GM23338 (cell line): Measurements from ENCODE around the gene ULK4. TPM values are rescaled to one million over a fixed set of nuclear protein-coding genes. Genes with fewer than 3 reads are reported as not detected.

Source experiments
- ATAC-seq: fragments of 200-7000 bp; cut with Tn5 transposase; 3 replicates; pipeline ENCODE4 v1.9.1; 2020
- DNase-seq: peaks from one replicate; pipeline ENCODE4 v3.0.0-alpha.2; 2015; ENCODE audit warnings: low spot score
- H2AFZ ChIP-seq: fragments of 200-600 bp; sonication (generic); 2 replicates; pipeline ENCODE4 v1.8.0; 2016; ENCODE audit warnings: antibody characterized with exemption, mild to moderate bottlenecking, moderate library complexity
- H3F3A ChIP-seq: fragments of 200-600 bp; sonication (generic); replicated peaks from 2 replicates; pipeline ENCODE4 v1.8.0; 2017; ENCODE audit warnings: antibody characterized with exemption, mixed run types, low read depth
- H3K27ac ChIP-seq: fragments of 200-600 bp; sonication (generic); 2 replicates; pipeline ENCODE4 v1.6.1; 2016; ENCODE audit warnings: low read depth
- H3K27me3 ChIP-seq: fragments of 200-600 bp; sonication (generic); 2 replicates; pipeline ENCODE4 v1.8.0; 2016; ENCODE audit warnings: mild to moderate bottlenecking, mixed run types, moderate library complexity; ENCODE audit not compliant: insufficient read depth
- H3K36me3 ChIP-seq: fragments of 200-600 bp; sonication (generic); 2 replicates; pipeline ENCODE4 v1.8.0; 2016; ENCODE audit warnings: mild to moderate bottlenecking; ENCODE audit not compliant: insufficient read depth
- H3K4me1 ChIP-seq: fragments of 200-600 bp; sonication (generic); 2 replicates; pipeline ENCODE4 v1.8.0; 2016; ENCODE audit warnings: mild to moderate bottlenecking, moderate library complexity; ENCODE audit not compliant: insufficient read depth
- H3K4me2 ChIP-seq: fragments of 200-600 bp; sonication (generic); 2 replicates; pipeline ENCODE4 v1.7.1; 2017; ENCODE audit warnings: mixed run types
- H3K4me3 ChIP-seq: fragments of 200-600 bp; sonication (generic); 2 replicates; pipeline ENCODE4 v1.6.1; 2016; ENCODE audit warnings: mixed run types
- H3K79me2 ChIP-seq: fragments of 200-600 bp; sonication (generic); replicated peaks from 2 replicates; pipeline ENCODE4 v1.8.0; 2017; ENCODE audit warnings: mild to moderate bottlenecking; ENCODE audit not compliant: insufficient read depth
- H3K9me2 ChIP-seq: fragments of 200-600 bp; sonication (generic); 2 replicates; pipeline ENCODE4 v1.8.0; 2017; ENCODE audit not compliant: insufficient read depth
- H4K20me1 ChIP-seq: fragments of 200-600 bp; sonication (generic); replicated peaks from 2 replicates; pipeline ENCODE4 v1.8.0; 2017; ENCODE audit warnings: mild to moderate bottlenecking; ENCODE audit not compliant: insufficient read depth
- H3K27ac Mint-ChIP-seq: 2 replicates; pipeline ENCODE4 v1.8.0; 2020; ENCODE audit warnings: inconsistent platforms, mild to moderate bottlenecking, moderate library complexity, mixed read lengths
- H3K27me3 Mint-ChIP-seq: 3 replicates; pipeline ENCODE4 v1.8.0; 2022; ENCODE audit warnings: low read depth, mild to moderate bottlenecking, moderate library complexity, mixed read lengths, inconsistent platforms; ENCODE audit not compliant: insufficient read depth, poor library complexity
- H3K36me3 Mint-ChIP-seq: 3 replicates; pipeline ENCODE4 v1.8.0; 2021; ENCODE audit warnings: low read depth, mild to moderate bottlenecking, inconsistent platforms, moderate library complexity, mixed read lengths
- H3K4me1 Mint-ChIP-seq: 3 replicates; pipeline ENCODE4 v1.8.0; 2020; ENCODE audit warnings: mild to moderate bottlenecking, inconsistent platforms, mixed read lengths
- H3K4me3 Mint-ChIP-seq: 3 replicates; pipeline ENCODE4 v1.8.0; 2021; ENCODE audit warnings: moderate library complexity, mild to moderate bottlenecking, inconsistent platforms, mixed read lengths
- H3K9me3 Mint-ChIP-seq: 3 replicates; pipeline ENCODE4 v1.8.0; 2020; ENCODE audit warnings: moderate library complexity, mild to moderate bottlenecking, inconsistent platforms, mixed read lengths
- CREB1 ChIP-seq: fragments of 250-450 bp; sonication (Bioruptor Pico); IDR thresholded peaks from 2 replicates; pipeline ENCODE4 v1.5.0; 2020; ENCODE audit warnings: low read depth, mild to moderate bottlenecking, moderate library complexity
- EZH2 ChIP-seq: fragments of 200-600 bp; sonication (generic); IDR thresholded peaks from one replicate; pipeline ENCODE4 v1.8.0; 2017; ENCODE audit warnings: antibody characterized with exemption, mild to moderate bottlenecking, low read depth; ENCODE audit not compliant: unreplicated experiment
- JUNB ChIP-seq: IDR thresholded peaks from one replicate; pipeline ENCODE4 v1.6.1; 2016; ENCODE audit warnings: antibody characterized with exemption; ENCODE audit not compliant: unreplicated experiment
- NANOG ChIP-seq: IDR thresholded peaks from 2 replicates; pipeline ENCODE4 v1.6.1; 2016; ENCODE audit warnings: antibody characterized with exemption, borderline replicate concordance
- STAT1 ChIP-seq: IDR thresholded peaks from one replicate; pipeline ENCODE4 v1.6.1; 2016; ENCODE audit warnings: antibody characterized with exemption; ENCODE audit not compliant: unreplicated experiment
- ZNF114 ChIP-seq: fragments of 250-450 bp; sonication (Bioruptor Pico); IDR thresholded peaks from 2 replicates; pipeline ENCODE4 v1.5.0; 2020; ENCODE audit warnings: mild to moderate bottlenecking, moderate library complexity
- ZNF331 ChIP-seq: fragments of 250-450 bp; sonication (Bioruptor Pico); IDR thresholded peaks from 2 replicates; pipeline ENCODE4 v1.5.0; 2020; ENCODE audit warnings: low read depth, mild to moderate bottlenecking, moderate library complexity
- polyA plus RNA-seq: library from polyadenylated mRNA; unstranded; fragments of >200 nt; fragmentation: Nextera tagmentation; extraction: Ambion mirVana; gene quantifications from 2 replicates; pipeline ENCODE4 v1.2.1, GENCODE V29; 2016
- total RNA-seq: library from RNA; depleted of rRNA; stranded (reverse); fragments of >200 nt; shearing (Covaris generic); gene quantifications from 2 replicates; pipeline ENCODE4 v1.2.3, GENCODE V29; 2014
- TF ChIP-seq, protein P1 (sequence below), 2 experiments: fragments of 200-600 bp in 1 of 2; sonication (generic) in 1 of 2; conservative IDR thresholded peaks; 2 replicates each; pipeline versions ENCODE4 v1.5.1 to v1.6.1; 2016 to 2017; ENCODE audit warnings: antibody characterized with exemption in 2 of 2, low read depth in 2 of 2, mild to moderate bottlenecking in 2 of 2, moderate library complexity in 1 of 2
- TF ChIP-seq, protein P2 (sequence below): IDR thresholded peaks from 2 replicates; pipeline ENCODE4 v1.6.1; 2016; ENCODE audit warnings: antibody characterized with exemption
- TF ChIP-seq, protein P3 (sequence below): fragments of 250-450 bp; sonication (Bioruptor Pico); IDR thresholded peaks from 2 replicates; pipeline ENCODE4 v1.5.0; 2020; ENCODE audit warnings: mild to moderate bottlenecking, moderate library complexity
- TF ChIP-seq, protein P4 (sequence below): IDR thresholded peaks from one replicate; pipeline ENCODE4 v1.6.1; 2018; ENCODE audit warnings: antibody characterized with exemption; ENCODE audit not compliant: unreplicated experiment

ULK4 gene
- total and polyA plus RNA-seq, 2 experiments from 2014 or later, result 20.8 to 41.4 TPM

DNA sequence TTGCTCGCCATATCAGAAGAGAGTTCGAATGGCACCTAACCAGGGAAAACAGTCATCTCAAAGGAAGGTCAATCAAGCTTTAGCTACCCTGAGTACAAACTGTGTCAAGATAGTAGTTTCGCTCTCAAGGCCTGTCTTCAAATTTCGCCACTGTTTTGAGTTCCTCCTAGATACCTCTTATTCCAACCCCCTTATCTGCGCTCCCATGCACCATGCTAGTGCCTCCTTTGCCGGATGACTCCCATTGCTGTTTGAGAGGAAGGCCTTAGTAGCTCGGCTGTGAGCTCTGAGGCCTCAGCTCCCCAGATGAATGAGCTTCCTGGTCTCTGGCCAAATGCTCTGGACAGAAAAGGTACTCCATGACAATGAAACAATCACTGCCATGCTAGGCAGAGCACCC is 256.0 kb downstream of the ULK4 start:
- no peaks in the 10 kb centered on the region for H3K27me3 ChIP-seq
- H3K27me3 Mint-ChIP-seq, result no peaks in the 10 kb centered on the region
- no peaks in the 10 kb centered on the region for H3K36me3 ChIP-seq
- no peak overlapping the region for H3K4me2 ChIP-seq
- peaks cover 4% of the 10 kb centered on the region for H3K4me1 Mint-ChIP-seq
- TF ChIP-seq ZNF331 (CRISPR knock-in tag) (no peak), NANOG (no peak), STAT1 (no peak), ZNF114 (CRISPR knock-in tag) (no peak), JUNB (no peak), EZH2 (no peak), CREB1 (no peak)
- TF ChIP-seq, protein P1, sequence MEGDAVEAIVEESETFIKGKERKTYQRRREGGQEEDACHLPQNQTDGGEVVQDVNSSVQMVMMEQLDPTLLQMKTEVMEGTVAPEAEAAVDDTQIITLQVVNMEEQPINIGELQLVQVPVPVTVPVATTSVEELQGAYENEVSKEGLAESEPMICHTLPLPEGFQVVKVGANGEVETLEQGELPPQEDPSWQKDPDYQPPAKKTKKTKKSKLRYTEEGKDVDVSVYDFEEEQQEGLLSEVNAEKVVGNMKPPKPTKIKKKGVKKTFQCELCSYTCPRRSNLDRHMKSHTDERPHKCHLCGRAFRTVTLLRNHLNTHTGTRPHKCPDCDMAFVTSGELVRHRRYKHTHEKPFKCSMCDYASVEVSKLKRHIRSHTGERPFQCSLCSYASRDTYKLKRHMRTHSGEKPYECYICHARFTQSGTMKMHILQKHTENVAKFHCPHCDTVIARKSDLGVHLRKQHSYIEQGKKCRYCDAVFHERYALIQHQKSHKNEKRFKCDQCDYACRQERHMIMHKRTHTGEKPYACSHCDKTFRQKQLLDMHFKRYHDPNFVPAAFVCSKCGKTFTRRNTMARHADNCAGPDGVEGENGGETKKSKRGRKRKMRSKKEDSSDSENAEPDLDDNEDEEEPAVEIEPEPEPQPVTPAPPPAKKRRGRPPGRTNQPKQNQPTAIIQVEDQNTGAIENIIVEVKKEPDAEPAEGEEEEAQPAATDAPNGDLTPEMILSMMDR (conservative IDR thresholded peaks at IDR 0.05; ENCODE audit: low read depth in 2 of 2), result no peak
- TF ChIP-seq, protein P2, sequence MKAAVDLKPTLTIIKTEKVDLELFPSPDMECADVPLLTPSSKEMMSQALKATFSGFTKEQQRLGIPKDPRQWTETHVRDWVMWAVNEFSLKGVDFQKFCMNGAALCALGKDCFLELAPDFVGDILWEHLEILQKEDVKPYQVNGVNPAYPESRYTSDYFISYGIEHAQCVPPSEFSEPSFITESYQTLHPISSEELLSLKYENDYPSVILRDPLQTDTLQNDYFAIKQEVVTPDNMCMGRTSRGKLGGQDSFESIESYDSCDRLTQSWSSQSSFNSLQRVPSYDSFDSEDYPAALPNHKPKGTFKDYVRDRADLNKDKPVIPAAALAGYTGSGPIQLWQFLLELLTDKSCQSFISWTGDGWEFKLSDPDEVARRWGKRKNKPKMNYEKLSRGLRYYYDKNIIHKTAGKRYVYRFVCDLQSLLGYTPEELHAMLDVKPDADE, result no peak
- TF ChIP-seq, protein P3, sequence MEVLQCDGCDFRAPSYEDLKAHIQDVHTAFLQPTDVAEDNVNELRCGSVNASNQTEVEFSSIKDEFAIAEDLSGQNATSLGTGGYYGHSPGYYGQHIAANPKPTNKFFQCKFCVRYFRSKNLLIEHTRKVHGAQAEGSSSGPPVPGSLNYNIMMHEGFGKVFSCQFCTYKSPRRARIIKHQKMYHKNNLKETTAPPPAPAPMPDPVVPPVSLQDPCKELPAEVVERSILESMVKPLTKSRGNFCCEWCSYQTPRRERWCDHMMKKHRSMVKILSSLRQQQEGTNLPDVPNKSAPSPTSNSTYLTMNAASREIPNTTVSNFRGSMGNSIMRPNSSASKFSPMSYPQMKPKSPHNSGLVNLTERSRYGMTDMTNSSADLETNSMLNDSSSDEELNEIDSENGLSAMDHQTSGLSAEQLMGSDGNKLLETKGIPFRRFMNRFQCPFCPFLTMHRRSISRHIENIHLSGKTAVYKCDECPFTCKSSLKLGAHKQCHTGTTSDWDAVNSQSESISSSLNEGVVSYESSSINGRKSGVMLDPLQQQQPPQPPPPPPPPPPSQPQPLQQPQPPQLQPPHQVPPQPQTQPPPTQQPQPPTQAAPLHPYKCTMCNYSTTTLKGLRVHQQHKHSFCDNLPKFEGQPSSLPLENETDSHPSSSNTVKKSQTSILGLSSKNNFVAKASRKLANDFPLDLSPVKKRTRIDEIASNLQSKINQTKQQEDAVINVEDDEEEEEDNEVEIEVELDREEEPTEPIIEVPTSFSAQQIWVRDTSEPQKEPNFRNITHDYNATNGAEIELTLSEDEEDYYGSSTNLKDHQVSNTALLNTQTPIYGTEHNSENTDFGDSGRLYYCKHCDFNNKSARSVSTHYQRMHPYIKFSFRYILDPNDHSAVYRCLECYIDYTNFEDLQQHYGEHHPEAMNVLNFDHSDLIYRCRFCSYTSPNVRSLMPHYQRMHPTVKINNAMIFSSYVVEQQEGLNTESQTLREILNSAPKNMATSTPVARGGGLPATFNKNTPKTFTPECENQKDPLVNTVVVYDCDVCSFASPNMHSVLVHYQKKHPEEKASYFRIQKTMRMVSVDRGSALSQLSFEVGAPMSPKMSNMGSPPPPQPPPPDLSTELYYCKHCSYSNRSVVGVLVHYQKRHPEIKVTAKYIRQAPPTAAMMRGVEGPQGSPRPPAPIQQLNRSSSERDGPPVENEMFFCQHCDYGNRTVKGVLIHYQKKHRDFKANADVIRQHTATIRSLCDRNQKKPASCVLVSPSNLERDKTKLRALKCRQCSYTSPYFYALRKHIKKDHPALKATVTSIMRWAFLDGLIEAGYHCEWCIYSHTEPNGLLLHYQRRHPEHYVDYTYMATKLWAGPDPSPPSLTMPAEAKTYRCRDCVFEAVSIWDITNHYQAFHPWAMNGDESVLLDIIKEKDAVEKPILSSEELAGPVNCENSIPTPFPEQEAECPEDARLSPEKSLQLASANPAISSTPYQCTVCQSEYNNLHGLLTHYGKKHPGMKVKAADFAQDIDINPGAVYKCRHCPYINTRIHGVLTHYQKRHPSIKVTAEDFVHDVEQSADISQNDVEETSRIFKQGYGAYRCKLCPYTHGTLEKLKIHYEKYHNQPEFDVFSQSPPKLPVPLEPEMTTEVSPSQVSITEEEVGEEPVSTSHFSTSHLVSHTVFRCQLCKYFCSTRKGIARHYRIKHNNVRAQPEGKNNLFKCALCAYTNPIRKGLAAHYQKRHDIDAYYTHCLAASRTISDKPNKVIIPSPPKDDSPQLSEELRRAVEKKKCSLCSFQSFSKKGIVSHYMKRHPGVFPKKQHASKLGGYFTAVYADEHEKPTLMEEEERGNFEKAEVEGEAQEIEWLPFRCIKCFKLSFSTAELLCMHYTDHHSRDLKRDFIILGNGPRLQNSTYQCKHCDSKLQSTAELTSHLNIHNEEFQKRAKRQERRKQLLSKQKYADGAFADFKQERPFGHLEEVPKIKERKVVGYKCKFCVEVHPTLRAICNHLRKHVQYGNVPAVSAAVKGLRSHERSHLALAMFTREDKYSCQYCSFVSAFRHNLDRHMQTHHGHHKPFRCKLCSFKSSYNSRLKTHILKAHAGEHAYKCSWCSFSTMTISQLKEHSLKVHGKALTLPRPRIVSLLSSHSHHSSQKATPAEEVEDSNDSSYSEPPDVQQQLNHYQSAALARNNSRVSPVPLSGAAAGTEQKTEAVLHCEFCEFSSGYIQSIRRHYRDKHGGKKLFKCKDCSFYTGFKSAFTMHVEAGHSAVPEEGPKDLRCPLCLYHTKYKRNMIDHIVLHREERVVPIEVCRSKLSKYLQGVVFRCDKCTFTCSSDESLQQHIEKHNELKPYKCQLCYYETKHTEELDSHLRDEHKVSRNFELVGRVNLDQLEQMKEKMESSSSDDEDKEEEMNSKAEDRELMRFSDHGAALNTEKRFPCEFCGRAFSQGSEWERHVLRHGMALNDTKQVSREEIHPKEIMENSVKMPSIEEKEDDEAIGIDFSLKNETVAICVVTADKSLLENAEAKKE (CRISPR knock-in tag), result no peak
- TF ChIP-seq, protein P4, sequence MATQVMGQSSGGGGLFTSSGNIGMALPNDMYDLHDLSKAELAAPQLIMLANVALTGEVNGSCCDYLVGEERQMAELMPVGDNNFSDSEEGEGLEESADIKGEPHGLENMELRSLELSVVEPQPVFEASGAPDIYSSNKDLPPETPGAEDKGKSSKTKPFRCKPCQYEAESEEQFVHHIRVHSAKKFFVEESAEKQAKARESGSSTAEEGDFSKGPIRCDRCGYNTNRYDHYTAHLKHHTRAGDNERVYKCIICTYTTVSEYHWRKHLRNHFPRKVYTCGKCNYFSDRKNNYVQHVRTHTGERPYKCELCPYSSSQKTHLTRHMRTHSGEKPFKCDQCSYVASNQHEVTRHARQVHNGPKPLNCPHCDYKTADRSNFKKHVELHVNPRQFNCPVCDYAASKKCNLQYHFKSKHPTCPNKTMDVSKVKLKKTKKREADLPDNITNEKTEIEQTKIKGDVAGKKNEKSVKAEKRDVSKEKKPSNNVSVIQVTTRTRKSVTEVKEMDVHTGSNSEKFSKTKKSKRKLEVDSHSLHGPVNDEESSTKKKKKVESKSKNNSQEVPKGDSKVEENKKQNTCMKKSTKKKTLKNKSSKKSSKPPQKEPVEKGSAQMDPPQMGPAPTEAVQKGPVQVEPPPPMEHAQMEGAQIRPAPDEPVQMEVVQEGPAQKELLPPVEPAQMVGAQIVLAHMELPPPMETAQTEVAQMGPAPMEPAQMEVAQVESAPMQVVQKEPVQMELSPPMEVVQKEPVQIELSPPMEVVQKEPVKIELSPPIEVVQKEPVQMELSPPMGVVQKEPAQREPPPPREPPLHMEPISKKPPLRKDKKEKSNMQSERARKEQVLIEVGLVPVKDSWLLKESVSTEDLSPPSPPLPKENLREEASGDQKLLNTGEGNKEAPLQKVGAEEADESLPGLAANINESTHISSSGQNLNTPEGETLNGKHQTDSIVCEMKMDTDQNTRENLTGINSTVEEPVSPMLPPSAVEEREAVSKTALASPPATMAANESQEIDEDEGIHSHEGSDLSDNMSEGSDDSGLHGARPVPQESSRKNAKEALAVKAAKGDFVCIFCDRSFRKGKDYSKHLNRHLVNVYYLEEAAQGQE, result no peak
- H3K36me3 Mint-ChIP-seq, result no peaks in the 10 kb centered on the region
- H3K9me2 ChIP-seq, result no peaks in the 10 kb centered on the region
- H3K4me1 ChIP-seq, result peaks cover 6% of the 10 kb centered on the region; the same call in 1 of the 2 replicates
- no peaks in the 10 kb centered on the region for H3K9me3 Mint-ChIP-seq
- ATAC-seq (no peak), DNase-seq (no peak)
- H4K20me1 ChIP-seq, result no peaks in the 10 kb centered on the region
- H3K4me3 ChIP-seq, result no peak overlapping the region
- H3K4me3 Mint-ChIP-seq, result no peak overlapping the region
- H2AFZ ChIP-seq, result no peak overlapping the region
- H3K27ac ChIP-seq, result no peak overlapping the region
- H3F3A ChIP-seq, result no peaks in the 10 kb centered on the region
- no peaks in the 10 kb centered on the region for H3K79me2 ChIP-seq
- H3K27ac Mint-ChIP-seq, result no peak overlapping the region
